RWPE2 (cell line): Measurements from ENCODE around the gene ANKRD55.

Experiments used
- ATAC-seq: fragments of 200-7000 bp; cut with Tn5 transposase; 3 replicates; pipeline ENCODE4 v1.9.1; 2021; ENCODE audit warnings: low read depth
- DNase-seq: peaks from one replicate; pipeline ENCODE4 v3.0.0-alpha.2; 2020; ENCODE audit warnings: low spot score
- H3K27ac ChIP-seq: fragments of 450-650 bp; 2 replicates; pipeline ENCODE4 v1.5.1; 2017; ENCODE audit warnings: mild to moderate bottlenecking; ENCODE audit not compliant: poor library complexity, severe bottlenecking
- H3K27me3 ChIP-seq: fragments of 250-450 bp; sonication (Bioruptor Pico); 2 replicates; pipeline ENCODE4 v1.5.1; 2021; ENCODE audit warnings: mild to moderate bottlenecking, moderate library complexity; ENCODE audit not compliant: insufficient read depth, poor library complexity, severe bottlenecking
- H3K36me3 ChIP-seq: fragments of 250-450 bp; sonication (Bioruptor Pico); 2 replicates; pipeline ENCODE4 v1.5.1; 2020; ENCODE audit warnings: low read depth, mild to moderate bottlenecking, moderate library complexity
- H3K4me1 ChIP-seq: fragments of 250-450 bp; sonication (Bioruptor Pico); 2 replicates; pipeline ENCODE4 v1.5.1; 2021; ENCODE audit warnings: mild to moderate bottlenecking, moderate library complexity; ENCODE audit not compliant: insufficient read depth, poor library complexity, severe bottlenecking
- H3K4me3 ChIP-seq: fragments of 250-450 bp; sonication (Bioruptor Pico); 2 replicates; pipeline ENCODE4 v1.5.1; 2021; ENCODE audit warnings: mild to moderate bottlenecking, moderate library complexity; ENCODE audit not compliant: severe bottlenecking
- H3K9me3 ChIP-seq: fragments of 250-450 bp; sonication (Bioruptor Pico); 2 replicates; pipeline ENCODE4 v1.5.1; 2021; ENCODE audit warnings: mild to moderate bottlenecking, moderate library complexity; ENCODE audit not compliant: severe bottlenecking
- CTCF ChIP-seq: fragments of 450-650 bp; IDR thresholded peaks from one replicate; pipeline ENCODE4 v1.5.1; 2017; ENCODE audit warnings: mild to moderate bottlenecking, moderate library complexity; ENCODE audit not compliant: poor library complexity, severe bottlenecking

Gene ANKRD55

GRCh38 chr5:56143373-56143714 is 89.8 kb downstream of the ANKRD55 start:
- Histone ChIP-seq H3K36me3 (no peaks in the 10 kb centered on the region), H3K4me3 (no peak overlapping the region), H3K27me3 (no peaks in the 10 kb centered on the region), H3K9me3 (no peaks in the 10 kb centered on the region), H3K27ac (no peak overlapping the region), H3K4me1 (no peaks in the 10 kb centered on the region)
- ATAC-seq: no peak
- no peak for DNase-seq
- no peak for TF ChIP-seq CTCF

GRCh38 chr5:56142614-56143372 is 90.3 kb downstream of the ANKRD55 start:
- H3K36me3 ChIP-seq: no peaks in the 10 kb centered on the region
- no peaks in the 10 kb centered on the region for H3K4me1 ChIP-seq
- no peak overlapping the region for H3K4me3 ChIP-seq
- H3K27me3 ChIP-seq: no peaks in the 10 kb centered on the region
- peak; percentile 74 for ATAC-seq
- H3K27ac ChIP-seq: no peak overlapping the region
- no peak for DNase-seq
- no peak for TF ChIP-seq CTCF
- no peaks in the 10 kb centered on the region for H3K9me3 ChIP-seq

- DNase-seq (no peak), ATAC-seq (no peak)
- H3K36me3 ChIP-seq: no peaks in the 10 kb centered on the region
- no peak for TF ChIP-seq CTCF
- no peaks in the 10 kb centered on the region for H3K4me1 ChIP-seq
- no peak overlapping the region for H3K4me3 ChIP-seq
- no peaks in the 10 kb centered on the region for H3K27me3 ChIP-seq
- H3K27ac ChIP-seq: no peak overlapping the region
- no peaks in the 10 kb centered on the region for H3K9me3 ChIP-seq
Observed at GRCh38 chr5:56142233-56142613, 90.9 kb downstream of the ANKRD55 start.

- no peaks in the 10 kb centered on the region for H3K9me3 ChIP-seq
- no peak for ATAC-seq
- H3K4me3 ChIP-seq: no peak overlapping the region
- no peak for DNase-seq
- H3K4me1 ChIP-seq: no peaks in the 10 kb centered on the region
- no peaks in the 10 kb centered on the region for H3K27me3 ChIP-seq
- no peak for TF ChIP-seq CTCF
- no peaks in the 10 kb centered on the region for H3K36me3 ChIP-seq
- no peak overlapping the region for H3K27ac ChIP-seq
Observed at GRCh38 chr5:56140073-56140472, 93.1 kb downstream of the ANKRD55 start.

GRCh38 chr5:56130664-56131063 is 102.5 kb downstream of the ANKRD55 start:
- DNase-seq (no peak), ATAC-seq (no peak)
- Histone ChIP-seq H3K36me3 (no peaks in the 10 kb centered on the region), H3K4me3 (no peak overlapping the region), H3K9me3 (no peaks in the 10 kb centered on the region), H3K27ac (no peak overlapping the region), H3K27me3 (no peaks in the 10 kb centered on the region), H3K4me1 (no peaks in the 10 kb centered on the region)
- no peak for TF ChIP-seq CTCF
